ENCODE data around the gene LAMP5. TPM values are rescaled to one million over a fixed set of nuclear protein-coding genes. Genes with fewer than 3 reads are reported as not detected.

Gene LAMP5
- total RNA-seq, 1 experiment from 2014 or later: not detected

DNA sequence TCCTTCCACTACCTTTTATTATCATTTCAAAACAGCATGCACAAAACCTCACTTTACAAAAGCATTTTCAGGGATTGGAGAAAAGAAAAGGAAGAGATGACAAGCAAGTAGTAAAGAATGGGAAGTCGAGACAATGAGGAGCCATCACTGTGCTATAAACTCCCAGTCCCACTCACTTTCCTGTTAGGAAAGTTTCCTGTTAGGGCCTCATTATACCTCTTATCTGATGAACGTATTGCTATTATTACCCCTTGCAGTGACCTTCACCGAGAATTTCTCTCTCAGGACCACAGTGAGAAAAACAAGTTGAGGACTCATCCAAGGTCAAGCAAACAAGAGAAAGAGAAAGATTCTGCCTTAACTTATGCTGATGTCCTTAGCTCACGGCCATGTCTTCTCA lies 28.8 kb downstream of the LAMP5 start:
- no peaks in the 10 kb centered on the region for H3K9me3 Mint-ChIP-seq (ENCODE audit: low read depth, unreplicated experiment)
- intact Hi-C loops (cut with micrococcal nuclease; ENCODE audit: unreplicated experiment): no loop called here
- H3K4me3 Mint-ChIP-seq (ENCODE audit: low read depth, unreplicated experiment): no peak overlapping the region
- H3K4me1 Mint-ChIP-seq (ENCODE audit: low read depth, unreplicated experiment): no peaks in the 10 kb centered on the region
- no peaks in the 10 kb centered on the region for H3K36me3 Mint-ChIP-seq (ENCODE audit: insufficient read depth, unreplicated experiment)
- no peak for DNase-seq
- TF ChIP-seq, protein P1, sequence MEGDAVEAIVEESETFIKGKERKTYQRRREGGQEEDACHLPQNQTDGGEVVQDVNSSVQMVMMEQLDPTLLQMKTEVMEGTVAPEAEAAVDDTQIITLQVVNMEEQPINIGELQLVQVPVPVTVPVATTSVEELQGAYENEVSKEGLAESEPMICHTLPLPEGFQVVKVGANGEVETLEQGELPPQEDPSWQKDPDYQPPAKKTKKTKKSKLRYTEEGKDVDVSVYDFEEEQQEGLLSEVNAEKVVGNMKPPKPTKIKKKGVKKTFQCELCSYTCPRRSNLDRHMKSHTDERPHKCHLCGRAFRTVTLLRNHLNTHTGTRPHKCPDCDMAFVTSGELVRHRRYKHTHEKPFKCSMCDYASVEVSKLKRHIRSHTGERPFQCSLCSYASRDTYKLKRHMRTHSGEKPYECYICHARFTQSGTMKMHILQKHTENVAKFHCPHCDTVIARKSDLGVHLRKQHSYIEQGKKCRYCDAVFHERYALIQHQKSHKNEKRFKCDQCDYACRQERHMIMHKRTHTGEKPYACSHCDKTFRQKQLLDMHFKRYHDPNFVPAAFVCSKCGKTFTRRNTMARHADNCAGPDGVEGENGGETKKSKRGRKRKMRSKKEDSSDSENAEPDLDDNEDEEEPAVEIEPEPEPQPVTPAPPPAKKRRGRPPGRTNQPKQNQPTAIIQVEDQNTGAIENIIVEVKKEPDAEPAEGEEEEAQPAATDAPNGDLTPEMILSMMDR (IDR thresholded peaks at IDR 0.05; ENCODE audit: unreplicated experiment): no peak
- CTCF ChIA-PET: no interaction called here
- BruUV-seq (replicated peaks): no TSS peak
- no peaks in the 10 kb centered on the region for H3K27me3 Mint-ChIP-seq (ENCODE audit: unreplicated experiment)
- no peak overlapping the region for H3K27ac Mint-ChIP-seq (ENCODE audit: unreplicated experiment)

DNA sequence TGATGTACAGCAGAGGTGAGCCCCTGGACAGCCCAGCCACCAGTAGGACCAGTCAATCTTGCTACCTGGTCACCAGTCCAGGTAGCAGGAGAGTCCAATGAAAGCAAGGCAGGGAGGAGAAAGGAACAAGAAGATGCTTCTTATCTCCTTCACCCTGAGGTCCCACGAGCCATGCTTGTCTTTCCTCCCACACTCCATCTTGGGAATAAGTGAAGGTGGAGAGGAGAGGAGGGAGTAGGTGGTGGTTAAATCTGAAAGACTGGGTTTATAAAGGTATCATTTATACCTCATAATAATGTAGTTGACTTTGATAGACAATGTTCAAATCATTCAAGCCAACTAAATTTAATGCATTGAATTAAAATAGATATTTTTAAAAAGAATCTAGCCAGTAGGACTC lies 35.9 kb downstream of the LAMP5 start:
- intact Hi-C loops (cut with micrococcal nuclease; ENCODE audit: unreplicated experiment): no loop called here
- CTCF ChIA-PET: no interaction called here
- no peak overlapping the region for H3K4me3 Mint-ChIP-seq (ENCODE audit: low read depth, unreplicated experiment)
- TF ChIP-seq, protein P1 (IDR thresholded peaks at IDR 0.05; ENCODE audit: unreplicated experiment): no peak
- H3K4me1 Mint-ChIP-seq (ENCODE audit: low read depth, unreplicated experiment): no peaks in the 10 kb centered on the region
- H3K9me3 Mint-ChIP-seq (ENCODE audit: low read depth, unreplicated experiment): no peaks in the 10 kb centered on the region
- H3K27me3 Mint-ChIP-seq (ENCODE audit: unreplicated experiment): no peaks in the 10 kb centered on the region
- BruUV-seq (replicated peaks): no TSS peak
- no peak overlapping the region for H3K27ac Mint-ChIP-seq (ENCODE audit: unreplicated experiment)
- no peak for DNase-seq
- no peaks in the 10 kb centered on the region for H3K36me3 Mint-ChIP-seq (ENCODE audit: insufficient read depth, unreplicated experiment)

DNA sequence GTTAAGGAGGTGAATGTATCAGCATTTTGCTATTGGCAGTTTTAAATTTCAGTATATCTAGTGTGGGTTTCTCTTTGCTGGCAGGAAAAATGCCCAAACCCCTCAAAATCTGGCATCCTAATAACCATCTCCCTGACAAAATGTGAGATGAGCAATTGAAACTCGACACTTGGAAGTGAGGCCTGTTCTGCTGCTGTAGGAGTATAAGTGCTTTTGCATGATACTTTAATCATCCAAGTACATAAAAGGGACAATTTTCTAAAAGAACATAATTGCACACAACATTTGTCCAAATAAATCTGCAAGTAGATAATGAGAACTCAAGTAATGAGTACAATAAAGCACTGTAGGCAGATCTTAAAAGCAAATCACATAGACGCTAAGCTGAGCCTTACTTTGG lies 36.5 kb downstream of the LAMP5 start:
- H3K27ac Mint-ChIP-seq (ENCODE audit: unreplicated experiment): no peak overlapping the region
- CTCF ChIA-PET: no interaction called here
- no peak overlapping the region for H3K4me3 Mint-ChIP-seq (ENCODE audit: low read depth, unreplicated experiment)
- H3K4me1 Mint-ChIP-seq (ENCODE audit: low read depth, unreplicated experiment): no peaks in the 10 kb centered on the region
- no peaks in the 10 kb centered on the region for H3K27me3 Mint-ChIP-seq (ENCODE audit: unreplicated experiment)
- no peaks in the 10 kb centered on the region for H3K36me3 Mint-ChIP-seq (ENCODE audit: insufficient read depth, unreplicated experiment)
- DNase-seq: no peak
- TF ChIP-seq, protein P1 (IDR thresholded peaks at IDR 0.05; ENCODE audit: unreplicated experiment): no peak
- intact Hi-C loops (cut with micrococcal nuclease; ENCODE audit: unreplicated experiment): no loop called here
- H3K9me3 Mint-ChIP-seq (ENCODE audit: low read depth, unreplicated experiment): no peaks in the 10 kb centered on the region
- no TSS peak for BruUV-seq (replicated peaks)

DNA sequence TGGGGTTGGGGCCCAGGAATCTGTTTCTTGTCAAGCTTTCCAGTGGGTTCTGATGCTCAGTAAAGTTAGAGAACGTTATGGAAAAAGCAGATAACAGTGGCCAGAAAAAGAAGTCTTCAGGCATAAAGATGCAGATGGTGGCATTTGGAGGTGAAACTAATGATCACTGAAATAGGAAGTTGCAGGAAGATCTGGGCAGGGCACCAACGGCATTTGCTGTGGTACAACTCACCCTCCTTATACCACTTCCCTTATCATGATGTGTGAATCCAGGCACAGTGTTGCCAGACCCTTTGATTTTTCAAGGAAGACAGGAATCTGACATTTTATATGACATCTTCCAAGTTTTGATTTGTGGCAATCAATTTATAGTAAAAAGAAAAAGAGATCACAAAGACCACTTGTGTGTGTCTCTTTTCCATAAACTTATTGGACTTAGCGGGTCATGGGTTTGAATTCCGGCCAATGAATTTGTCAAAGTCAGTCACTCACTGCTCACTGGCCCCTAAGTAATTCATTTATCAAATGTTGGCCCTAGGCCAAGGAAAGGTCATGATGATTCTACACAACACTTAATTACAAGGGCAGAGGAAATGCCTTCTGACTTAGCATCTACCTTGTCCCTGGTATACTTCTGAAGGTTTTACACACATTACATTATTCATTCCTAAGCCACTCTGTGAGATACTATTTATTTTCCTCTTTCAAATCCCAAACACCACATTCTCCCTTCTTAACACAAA lies 37.6 kb downstream of the LAMP5 start:
- no peaks in the 10 kb centered on the region for H3K9me3 Mint-ChIP-seq (ENCODE audit: low read depth, unreplicated experiment)
- no peak overlapping the region for H3K4me3 Mint-ChIP-seq (ENCODE audit: low read depth, unreplicated experiment)
- TF ChIP-seq, protein P1 (IDR thresholded peaks at IDR 0.05; ENCODE audit: unreplicated experiment): no peak
- intact Hi-C loops (cut with micrococcal nuclease; ENCODE audit: unreplicated experiment): no loop called here
- no peaks in the 10 kb centered on the region for H3K27me3 Mint-ChIP-seq (ENCODE audit: unreplicated experiment)
- CTCF ChIA-PET: no interaction called here
- H3K4me1 Mint-ChIP-seq (ENCODE audit: low read depth, unreplicated experiment): no peaks in the 10 kb centered on the region
- no peak overlapping the region for H3K27ac Mint-ChIP-seq (ENCODE audit: unreplicated experiment)
- no peaks in the 10 kb centered on the region for H3K36me3 Mint-ChIP-seq (ENCODE audit: insufficient read depth, unreplicated experiment)
- DNase-seq: peak; percentile 31
- no TSS peak for BruUV-seq (replicated peaks)

Measured in Calu3 (cell line).